Activated CD8-positive, alpha-beta memory T cell treated with anti-CD3 and anti-CD28 coated beads for 4 hours (primary cell): ENCODE results near the gene MAP3K8.
A peak's percentile ranks its signal among the peaks of the same experiment; 100 is the strongest.

Source experiments
- DNase-seq, 2 donors: peaks; one replicate each; pipeline ENCODE4 v3.0.0-alpha.2; 2020; ENCODE audit warnings: low read depth in 2 of 2

Gene MAP3K8

GRCh38 chr10:30490289-30491000, 56.5 kb downstream of the MAP3K8 start:
- no peak for DNase-seq

GRCh38 chr10:30491204-30491915, 57.4 kb downstream of the MAP3K8 start:
- DNase-seq: no peak

GRCh38 chr10:30491916-30492515, 58.0 kb downstream of the MAP3K8 start:
- DNase-seq: no peak

GRCh38 chr10:30493609-30494530, 59.9 kb downstream of the MAP3K8 start:
- no peak for DNase-seq

GRCh38 chr10:30494558-30494957, 60.6 kb downstream of the MAP3K8 start:
- DNase-seq: no peak

- DNase-seq: no peak
These were observed 61.7 kb downstream of the MAP3K8 start for GRCh38 chr10:30495687-30496086.

GRCh38 chr10:30499816-30500215, 65.8 kb downstream of the MAP3K8 start:
- no peak for DNase-seq

GRCh38 chr10:30500534-30500933, 66.5 kb downstream of the MAP3K8 start:
- no peak for DNase-seq

GRCh38 chr10:30500963-30501504, 67.0 kb downstream of the MAP3K8 start:
- DNase-seq: no peak

- DNase-seq: peak in 1 of 2 donors; percentile 29
These were observed 68.5 kb downstream of the MAP3K8 start for GRCh38 chr10:30502266-30503060.

- DNase-seq: no peak
These were observed 69.8 kb downstream of the MAP3K8 start for GRCh38 chr10:30503700-30504266.

- no peak for DNase-seq
These were observed 71.7 kb downstream of the MAP3K8 start for GRCh38 chr10:30505543-30506298.

GRCh38 chr10:30509508-30509907, 75.5 kb downstream of the MAP3K8 start:
- DNase-seq: no peak

GRCh38 chr10:30510184-30510931, 76.4 kb downstream of the MAP3K8 start:
- DNase-seq: no peak

- no peak for DNase-seq
These were observed 77.1 kb downstream of the MAP3K8 start for GRCh38 chr10:30510932-30511700.
